Measurements from ENCODE around the gene ABCA12.

ABCA12 gene

DNA sequence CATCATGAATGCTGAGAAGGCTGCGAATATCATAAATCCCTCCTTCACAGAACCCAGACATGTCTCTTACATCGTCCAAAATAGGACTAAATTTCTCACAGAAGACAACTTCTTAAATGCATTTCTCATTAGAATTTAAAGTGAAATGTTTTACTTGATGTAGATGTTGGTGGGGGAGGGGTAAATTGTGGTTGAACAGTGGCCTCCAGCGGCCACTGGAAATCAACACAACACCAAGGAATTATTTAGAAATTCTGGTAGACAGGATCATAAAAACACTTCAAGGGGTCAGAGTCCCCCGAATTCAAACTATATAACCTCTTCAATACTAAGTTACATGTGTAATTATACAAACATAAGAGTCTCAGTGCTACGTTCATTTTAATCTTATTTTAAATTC, 135.9 kb downstream of the ABCA12 start:
- H3F3A ChIP-seq (ENCODE audit: insufficient read depth, low read length): no peaks in the 10 kb centered on the region
- H3K4me2 ChIP-seq (ENCODE audit: low read length): no peak overlapping the region
- TF ChIP-seq EZH2 (IDR thresholded peaks at IDR 0.05; ENCODE audit: borderline replicate concordance, low read length): no peak
- TF ChIP-seq, protein P1, sequence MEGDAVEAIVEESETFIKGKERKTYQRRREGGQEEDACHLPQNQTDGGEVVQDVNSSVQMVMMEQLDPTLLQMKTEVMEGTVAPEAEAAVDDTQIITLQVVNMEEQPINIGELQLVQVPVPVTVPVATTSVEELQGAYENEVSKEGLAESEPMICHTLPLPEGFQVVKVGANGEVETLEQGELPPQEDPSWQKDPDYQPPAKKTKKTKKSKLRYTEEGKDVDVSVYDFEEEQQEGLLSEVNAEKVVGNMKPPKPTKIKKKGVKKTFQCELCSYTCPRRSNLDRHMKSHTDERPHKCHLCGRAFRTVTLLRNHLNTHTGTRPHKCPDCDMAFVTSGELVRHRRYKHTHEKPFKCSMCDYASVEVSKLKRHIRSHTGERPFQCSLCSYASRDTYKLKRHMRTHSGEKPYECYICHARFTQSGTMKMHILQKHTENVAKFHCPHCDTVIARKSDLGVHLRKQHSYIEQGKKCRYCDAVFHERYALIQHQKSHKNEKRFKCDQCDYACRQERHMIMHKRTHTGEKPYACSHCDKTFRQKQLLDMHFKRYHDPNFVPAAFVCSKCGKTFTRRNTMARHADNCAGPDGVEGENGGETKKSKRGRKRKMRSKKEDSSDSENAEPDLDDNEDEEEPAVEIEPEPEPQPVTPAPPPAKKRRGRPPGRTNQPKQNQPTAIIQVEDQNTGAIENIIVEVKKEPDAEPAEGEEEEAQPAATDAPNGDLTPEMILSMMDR (IDR thresholded peaks at IDR 0.05; ENCODE audit: low read length): peak; percentile 73
- H3K79me2 ChIP-seq (ENCODE audit: insufficient read depth, low read length): no peaks in the 10 kb centered on the region
- peak overlapping the region; percentile 20; the same call in 1 of the 2 replicates for H2AFZ ChIP-seq (ENCODE audit: low read length)
- H4K20me1 ChIP-seq (ENCODE audit: insufficient read depth, low read length): no peaks in the 10 kb centered on the region
- no peaks in the 10 kb centered on the region for H3K27me3 ChIP-seq (ENCODE audit: insufficient read depth, low read length)
- H3K27ac ChIP-seq (ENCODE audit: low read depth, low read length, poor library complexity, severe bottlenecking): no peak overlapping the region
- peaks cover 12% of the 10 kb centered on the region for H3K4me1 ChIP-seq (ENCODE audit: insufficient read depth, low read length, severe bottlenecking)
- no peak overlapping the region for H3K4me3 ChIP-seq (ENCODE audit: low read depth, low read length, poor library complexity, severe bottlenecking)
- no peaks in the 10 kb centered on the region for H3K9me3 ChIP-seq (ENCODE audit: low read length)
- H3K9me2 ChIP-seq (ENCODE audit: low read depth, low read length): no peaks in the 10 kb centered on the region
- no peaks in the 10 kb centered on the region for H3K36me3 ChIP-seq (ENCODE audit: insufficient read depth, low read length)
- no peak overlapping the region for H3K9ac ChIP-seq (ENCODE audit: low read length)

DNA sequence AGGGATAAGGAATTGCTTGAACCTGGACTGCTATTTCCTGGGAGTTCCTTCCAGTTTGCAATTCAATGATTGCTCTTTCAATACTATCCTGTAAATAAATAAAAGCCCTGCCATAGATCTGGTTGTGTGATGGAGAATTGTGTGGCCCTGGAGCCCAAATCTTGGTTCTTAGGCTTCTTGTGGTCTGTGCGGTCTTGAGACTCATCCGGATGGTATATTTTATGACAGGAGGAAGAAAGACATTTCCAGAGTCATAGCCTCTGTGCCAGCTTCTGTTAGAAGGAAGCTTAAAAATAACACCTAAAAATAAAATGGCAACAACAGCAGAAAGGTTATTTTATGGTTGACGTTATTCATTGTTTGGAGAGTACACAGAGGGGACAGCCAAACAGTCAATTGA, 137.7 kb downstream of the ABCA12 start:
- Histone ChIP-seq H3K4me3 (ENCODE audit: low read depth, low read length, poor library complexity, severe bottlenecking) (no peak overlapping the region), H2AFZ (ENCODE audit: low read length) (no peak overlapping the region), H3K4me2 (ENCODE audit: low read length) (no peak overlapping the region), H3K36me3 (ENCODE audit: insufficient read depth, low read length) (no peaks in the 10 kb centered on the region), H3K79me2 (ENCODE audit: insufficient read depth, low read length) (no peaks in the 10 kb centered on the region), H3K27ac (ENCODE audit: low read depth, low read length, poor library complexity, severe bottlenecking) (no peak overlapping the region), H3F3A (ENCODE audit: insufficient read depth, low read length) (no peaks in the 10 kb centered on the region), H3K4me1 (ENCODE audit: insufficient read depth, low read length, severe bottlenecking) (peaks cover 27% of the 10 kb centered on the region), H3K9ac (ENCODE audit: low read length) (no peak overlapping the region), H3K9me3 (ENCODE audit: low read length) (no peaks in the 10 kb centered on the region), H3K27me3 (ENCODE audit: insufficient read depth, low read length) (no peaks in the 10 kb centered on the region), H3K9me2 (ENCODE audit: low read depth, low read length) (no peaks in the 10 kb centered on the region), H4K20me1 (ENCODE audit: insufficient read depth, low read length) (no peaks in the 10 kb centered on the region)
- TF ChIP-seq, protein P1 (IDR thresholded peaks at IDR 0.05; ENCODE audit: low read length): no peak
- no peak for TF ChIP-seq EZH2 (IDR thresholded peaks at IDR 0.05; ENCODE audit: borderline replicate concordance, low read length)

DNA sequence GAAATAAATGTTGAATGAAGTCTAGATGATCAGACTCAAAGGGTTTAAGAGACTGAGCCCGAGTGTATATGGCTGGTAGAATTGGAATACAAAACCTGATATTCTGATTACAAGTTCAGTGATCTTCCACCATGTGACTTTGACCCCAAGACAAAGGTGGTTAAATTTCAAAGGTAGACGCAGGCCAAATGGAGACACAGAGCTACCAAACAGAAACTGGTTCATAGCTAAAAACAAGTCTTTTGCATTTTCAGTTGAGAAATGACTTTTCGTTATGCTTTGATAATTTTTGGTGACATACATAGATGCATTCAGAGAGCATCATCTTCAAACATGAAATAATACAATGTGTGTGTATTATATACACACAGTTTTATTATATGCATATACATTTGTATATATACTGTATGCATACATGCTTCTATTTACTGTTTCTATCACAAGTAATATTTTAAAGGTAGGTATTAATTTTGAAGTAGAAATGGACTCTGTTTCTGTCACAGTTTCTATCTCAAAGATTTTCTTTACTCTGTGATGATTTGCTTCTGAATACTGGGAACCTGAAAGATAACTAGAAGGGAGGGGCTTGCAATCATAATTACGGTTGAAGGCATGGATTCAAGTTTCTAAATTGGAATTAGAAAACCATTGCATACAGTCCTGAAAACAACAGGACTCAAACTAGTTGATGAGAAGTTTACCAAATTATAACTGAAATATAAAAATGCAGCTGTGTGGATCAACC, 142.3 kb downstream of the ABCA12 start:
- no peaks in the 10 kb centered on the region for H3F3A ChIP-seq (ENCODE audit: insufficient read depth, low read length)
- peak overlapping the region; percentile 14; the same call in 1 of the 2 replicates for H3K4me2 ChIP-seq (ENCODE audit: low read length)

More for the DNA sequence above, 142.3 kb downstream of the ABCA12 start:
- H3K79me2 ChIP-seq (ENCODE audit: insufficient read depth, low read length): no peaks in the 10 kb centered on the region
- TF ChIP-seq, protein P1 (IDR thresholded peaks at IDR 0.05; ENCODE audit: low read length): no peak
- no peak for TF ChIP-seq EZH2 (IDR thresholded peaks at IDR 0.05; ENCODE audit: borderline replicate concordance, low read length)
- H2AFZ ChIP-seq (ENCODE audit: low read length): peak overlapping the region; percentile 86; the same call in 1 of the 2 replicates
- H3K9ac ChIP-seq (ENCODE audit: low read length): no peak overlapping the region
- no peaks in the 10 kb centered on the region for H3K9me2 ChIP-seq (ENCODE audit: low read depth, low read length)
- peaks cover 28% of the 10 kb centered on the region for H3K4me1 ChIP-seq (ENCODE audit: insufficient read depth, low read length, severe bottlenecking)
- H3K27me3 ChIP-seq (ENCODE audit: insufficient read depth, low read length): no peaks in the 10 kb centered on the region
- H3K9me3 ChIP-seq (ENCODE audit: low read length): no peaks in the 10 kb centered on the region
- peak overlapping the region; percentile 46 for H3K27ac ChIP-seq (ENCODE audit: low read depth, low read length, poor library complexity, severe bottlenecking)
- H4K20me1 ChIP-seq (ENCODE audit: insufficient read depth, low read length): no peaks in the 10 kb centered on the region
- H3K4me3 ChIP-seq (ENCODE audit: low read depth, low read length, poor library complexity, severe bottlenecking): no peak overlapping the region
- no peaks in the 10 kb centered on the region for H3K36me3 ChIP-seq (ENCODE audit: insufficient read depth, low read length)
